Fibroblast of lung (primary cell): ENCODE results near the gene DNMT1.

Experiments used
- CTCF ChIP-seq, 2 donors: IDR thresholded peaks in 1 of 2; conservative IDR thresholded peaks in 1 of 2; 1 replicate in 1 of 2; 2 replicates in 1 of 2; pipeline ENCODE4 v1.5.1; 2011 to 2012; ENCODE audit warnings: low read length in 2 of 2, control low read depth in 1 of 2, inconsistent platforms in 1 of 2, low read depth in 1 of 2, mild to moderate bottlenecking in 1 of 2
- EZH2 ChIP-seq: IDR thresholded peaks from 2 replicates; pipeline ENCODE4 v1.5.1; 2012; ENCODE audit warnings: low read length, control low read depth, mild to moderate bottlenecking; ENCODE audit errors: missing control alignments

GRCh38 chr19:10143681-10144080 lies 51.1 kb downstream of the DNMT1 start:
- TF ChIP-seq CTCF (conservative IDR thresholded peaks at IDR 0.05 in 1 of 2, IDR thresholded peaks at IDR 0.05 in 1 of 2; ENCODE audit: low read depth in 1 of 2, low read length in 2 of 2) (no peak), EZH2 (no peak)
